Lower leg skin (tissue), 3 donors: ENCODE measurements around the gene EP300.

Experiments
- CTCF ChIP-seq, 3 donors: fragments of 450-650 bp; IDR thresholded peaks; one replicate each; pipeline ENCODE4 v1.5.1; 2016; ENCODE audit warnings: antibody characterized with exemption in 3 of 3, mild to moderate bottlenecking in 3 of 3, moderate library complexity in 2 of 3
- POLR2A ChIP-seq, 2 donors: fragments of 450-650 bp; IDR thresholded peaks; one replicate each; pipeline ENCODE4 v1.6.1; 2016 to 2017; ENCODE audit warnings: antibody characterized with exemption in 2 of 2, mild to moderate bottlenecking in 1 of 2, moderate library complexity in 1 of 2

GRCh38 chr22:41206719-41207118, 114.3 kb downstream of the EP300 start:
- TF ChIP-seq CTCF (IDR thresholded peaks at IDR 0.05) = no peak
- TF ChIP-seq POLR2A (IDR thresholded peaks at IDR 0.05) = no peak
